ENCODE data around the gene CEP43.

CEP43 gene

GRCh38 chr6:166956444-166957086 is 42.6 kb upstream of the CEP43 start, which contains the start of gene RNASET2:
Gene RNASET2, minus strand, starts transcription at chr6:166956550. Its CDS starts 368 bp downstream, at chr6:166956182.
- peaks cover 7% of the 10 kb centered on the region for H3K4me1 ChIP-seq (ENCODE audit: control insufficient read depth, low read depth, low read length)
- H3K27ac ChIP-seq (ENCODE audit: low read length) = no peak within 1 kb of the TSS
- peaks cover 20% of the 10 kb centered on the region for H3K27me3 ChIP-seq (ENCODE audit: control insufficient read depth, insufficient read depth, low read length)
- H3K9ac ChIP-seq (ENCODE audit: low read length) = peak within 1 kb of the TSS; percentile 42
- H3K9me3 ChIP-seq (ENCODE audit: control insufficient read depth, low read depth, low read length) = no peaks in the 10 kb centered on the region
- no peaks in the 10 kb centered on the region for H3K36me3 ChIP-seq (ENCODE audit: control insufficient read depth, low read depth, low read length)
- peak within 1 kb of the TSS; percentile 73 for H3K4me3 ChIP-seq (ENCODE audit: low read length)

GRCh38 chr6:166957087-166957804 is 42.0 kb upstream of the CEP43 start:
- no peak overlapping the region for H3K27ac ChIP-seq (ENCODE audit: low read length)
- peak overlapping the region; percentile 73 for H3K4me3 ChIP-seq (ENCODE audit: low read length)
- peaks cover 7% of the 10 kb centered on the region for H3K4me1 ChIP-seq (ENCODE audit: control insufficient read depth, low read depth, low read length)
- no peaks in the 10 kb centered on the region for H3K9me3 ChIP-seq (ENCODE audit: control insufficient read depth, low read depth, low read length)
- H3K27me3 ChIP-seq (ENCODE audit: control insufficient read depth, insufficient read depth, low read length) = peaks cover 20% of the 10 kb centered on the region
- H3K36me3 ChIP-seq (ENCODE audit: control insufficient read depth, low read depth, low read length) = no peaks in the 10 kb centered on the region
- no peak overlapping the region for H3K9ac ChIP-seq (ENCODE audit: low read length)

- H3K27ac ChIP-seq (ENCODE audit: low read length) = no peak overlapping the region
- H3K4me3 ChIP-seq (ENCODE audit: low read length) = no peak overlapping the region
- no peaks in the 10 kb centered on the region for H3K9me3 ChIP-seq (ENCODE audit: control insufficient read depth, low read depth, low read length)
- peaks cover 20% of the 10 kb centered on the region for H3K27me3 ChIP-seq (ENCODE audit: control insufficient read depth, insufficient read depth, low read length)
- no peaks in the 10 kb centered on the region for H3K36me3 ChIP-seq (ENCODE audit: control insufficient read depth, low read depth, low read length)
- H3K9ac ChIP-seq (ENCODE audit: low read length) = no peak overlapping the region
- peaks cover 7% of the 10 kb centered on the region for H3K4me1 ChIP-seq (ENCODE audit: control insufficient read depth, low read depth, low read length)
Observed at GRCh38 chr6:166957805-166958076, 41.5 kb upstream of the CEP43 start.

- no peak overlapping the region for H3K4me3 ChIP-seq (ENCODE audit: low read length)
- H3K9me3 ChIP-seq (ENCODE audit: control insufficient read depth, low read depth, low read length) = peaks cover 7% of the 10 kb centered on the region
- H3K36me3 ChIP-seq (ENCODE audit: control insufficient read depth, low read depth, low read length) = no peaks in the 10 kb centered on the region
- H3K9ac ChIP-seq (ENCODE audit: low read length) = no peak overlapping the region
- H3K27ac ChIP-seq (ENCODE audit: low read length) = no peak overlapping the region
- H3K27me3 ChIP-seq (ENCODE audit: control insufficient read depth, insufficient read depth, low read length) = peaks cover 20% of the 10 kb centered on the region
- H3K4me1 ChIP-seq (ENCODE audit: control insufficient read depth, low read depth, low read length) = peaks cover 7% of the 10 kb centered on the region
Observed at GRCh38 chr6:166958926-166959861, 40.0 kb upstream of the CEP43 start.

- Histone ChIP-seq H3K9ac (ENCODE audit: low read length) (no peak overlapping the region), H3K4me3 (ENCODE audit: low read length) (no peak overlapping the region), H3K36me3 (ENCODE audit: control insufficient read depth, low read depth, low read length) (no peaks in the 10 kb centered on the region), H3K9me3 (ENCODE audit: control insufficient read depth, low read depth, low read length) (peaks cover 13% of the 10 kb centered on the region), H3K4me1 (ENCODE audit: control insufficient read depth, low read depth, low read length) (peaks cover 7% of the 10 kb centered on the region), H3K27me3 (ENCODE audit: control insufficient read depth, insufficient read depth, low read length) (peaks cover 17% of the 10 kb centered on the region), H3K27ac (ENCODE audit: low read length) (no peak overlapping the region)
Observed at GRCh38 chr6:166959911-166960608, 39.1 kb upstream of the CEP43 start.

- Histone ChIP-seq H3K36me3 (ENCODE audit: control insufficient read depth, low read depth, low read length) (no peaks in the 10 kb centered on the region), H3K4me1 (ENCODE audit: control insufficient read depth, low read depth, low read length) (peaks cover 7% of the 10 kb centered on the region)
Observed at GRCh38 chr6:166960609-166960978, 38.6 kb upstream of the CEP43 start.

GRCh38 chr6:166966268-166966667 is 32.9 kb upstream of the CEP43 start:
- Histone ChIP-seq H3K4me1 (ENCODE audit: control insufficient read depth, low read depth, low read length) (no peaks in the 10 kb centered on the region), H3K9me3 (ENCODE audit: control insufficient read depth, low read depth, low read length) (peaks cover 35% of the 10 kb centered on the region), H3K27ac (ENCODE audit: low read length) (no peak overlapping the region), H3K27me3 (ENCODE audit: control insufficient read depth, insufficient read depth, low read length) (no peaks in the 10 kb centered on the region), H3K36me3 (ENCODE audit: control insufficient read depth, low read depth, low read length) (no peaks in the 10 kb centered on the region), H3K9ac (ENCODE audit: low read length) (no peak overlapping the region), H3K4me3 (ENCODE audit: low read length) (no peak overlapping the region)

More at GRCh38 chr6:166960609-166960978, 38.6 kb upstream of the CEP43 start:
- Histone ChIP-seq H3K4me3 (ENCODE audit: low read length) (no peak overlapping the region), H3K9me3 (ENCODE audit: control insufficient read depth, low read depth, low read length) (peaks cover 15% of the 10 kb centered on the region), H3K9ac (ENCODE audit: low read length) (no peak overlapping the region), H3K27me3 (ENCODE audit: control insufficient read depth, insufficient read depth, low read length) (peaks cover 12% of the 10 kb centered on the region), H3K27ac (ENCODE audit: low read length) (no peak overlapping the region)

GRCh38 chr6:166969390-166970002 is 29.7 kb upstream of the CEP43 start:
- no peak overlapping the region for H3K4me3 ChIP-seq (ENCODE audit: low read length)
- H3K4me1 ChIP-seq (ENCODE audit: control insufficient read depth, low read depth, low read length) = no peaks in the 10 kb centered on the region
- no peak overlapping the region for H3K27ac ChIP-seq (ENCODE audit: low read length)
- peaks cover 25% of the 10 kb centered on the region for H3K9me3 ChIP-seq (ENCODE audit: control insufficient read depth, low read depth, low read length)
- H3K36me3 ChIP-seq (ENCODE audit: control insufficient read depth, low read depth, low read length) = peaks cover 3% of the 10 kb centered on the region
- H3K9ac ChIP-seq (ENCODE audit: low read length) = no peak overlapping the region
- H3K27me3 ChIP-seq (ENCODE audit: control insufficient read depth, insufficient read depth, low read length) = no peaks in the 10 kb centered on the region

GRCh38 chr6:166970091-166970490 is 29.1 kb upstream of the CEP43 start:
- Histone ChIP-seq H3K9ac (ENCODE audit: low read length) (no peak overlapping the region), H3K4me3 (ENCODE audit: low read length) (no peak overlapping the region), H3K4me1 (ENCODE audit: control insufficient read depth, low read depth, low read length) (no peaks in the 10 kb centered on the region), H3K27ac (ENCODE audit: low read length) (no peak overlapping the region), H3K9me3 (ENCODE audit: control insufficient read depth, low read depth, low read length) (peaks cover 22% of the 10 kb centered on the region), H3K27me3 (ENCODE audit: control insufficient read depth, insufficient read depth, low read length) (no peaks in the 10 kb centered on the region), H3K36me3 (ENCODE audit: control insufficient read depth, low read depth, low read length) (peaks cover 3% of the 10 kb centered on the region)

GRCh38 chr6:166970776-166971175 is 28.4 kb upstream of the CEP43 start:
- no peaks in the 10 kb centered on the region for H3K4me1 ChIP-seq (ENCODE audit: control insufficient read depth, low read depth, low read length)
- H3K4me3 ChIP-seq (ENCODE audit: low read length) = no peak overlapping the region
- H3K9me3 ChIP-seq (ENCODE audit: control insufficient read depth, low read depth, low read length) = peaks cover 18% of the 10 kb centered on the region
- H3K9ac ChIP-seq (ENCODE audit: low read length) = no peak overlapping the region
- no peak overlapping the region for H3K27ac ChIP-seq (ENCODE audit: low read length)
- no peaks in the 10 kb centered on the region for H3K27me3 ChIP-seq (ENCODE audit: control insufficient read depth, insufficient read depth, low read length)
- peaks cover 3% of the 10 kb centered on the region for H3K36me3 ChIP-seq (ENCODE audit: control insufficient read depth, low read depth, low read length)

- Histone ChIP-seq H3K36me3 (ENCODE audit: control insufficient read depth, low read depth, low read length) (peaks cover 3% of the 10 kb centered on the region), H3K9ac (ENCODE audit: low read length) (no peak overlapping the region), H3K27me3 (ENCODE audit: control insufficient read depth, insufficient read depth, low read length) (no peaks in the 10 kb centered on the region), H3K4me1 (ENCODE audit: control insufficient read depth, low read depth, low read length) (no peaks in the 10 kb centered on the region), H3K9me3 (ENCODE audit: control insufficient read depth, low read depth, low read length) (peaks cover 16% of the 10 kb centered on the region), H3K4me3 (ENCODE audit: low read length) (no peak overlapping the region), H3K27ac (ENCODE audit: low read length) (no peak overlapping the region)
Observed at GRCh38 chr6:166971271-166971670, 27.9 kb upstream of the CEP43 start.
